Prostate gland (tissue), 2 donors: Measurements from ENCODE around the gene LPAR3.

ENCODE experiments used
- POLR2A ChIP-seq: fragments of 450-650 bp; IDR thresholded peaks from one replicate; pipeline ENCODE4 v1.6.1; 2016; ENCODE audit warnings: antibody characterized with exemption, mild to moderate bottlenecking
- POLR2AphosphoS5 ChIP-seq: sonication (generic); formaldehyde crosslinking; IDR thresholded peaks from one replicate; pipeline ENCODE4 v1.6.1; 2017; ENCODE audit warnings: antibody characterized with exemption
- TF ChIP-seq, protein P1 (sequence below), 4 experiments: fragments of 200-600 bp in 2 of 4; fragments of 450-650 bp in 2 of 4; sonication (generic) in 2 of 4; IDR thresholded peaks; 1 replicate in 3 of 4; 2 replicates in 1 of 4; pipeline ENCODE4 v1.5.1; 2016 to 2019; ENCODE audit warnings: antibody characterized with exemption in 4 of 4, mild to moderate bottlenecking in 2 of 4, moderate library complexity in 2 of 4

DNA sequence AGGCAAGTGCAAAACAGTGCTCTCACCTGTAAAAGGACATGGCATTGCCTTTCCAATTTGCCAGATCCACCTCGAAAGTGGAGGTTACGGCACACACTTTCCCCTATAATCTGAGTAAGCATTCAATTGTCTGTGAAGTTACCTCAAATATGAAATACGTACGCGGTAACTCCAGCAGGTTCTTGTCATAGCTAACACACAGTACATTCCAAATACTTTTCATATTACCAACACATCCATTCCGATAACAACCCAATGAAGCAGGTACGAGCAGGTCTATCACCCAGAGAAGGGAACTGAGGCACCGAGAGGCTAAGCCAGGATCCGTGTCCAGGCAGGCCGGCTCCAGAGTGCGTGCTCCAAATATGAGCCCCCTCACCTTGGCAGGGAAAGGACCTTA is 46.8 kb upstream of the LPAR3 start:
- TF ChIP-seq POLR2AphosphoS5 (no peak), POLR2A (no peak)
- TF ChIP-seq, protein P1, sequence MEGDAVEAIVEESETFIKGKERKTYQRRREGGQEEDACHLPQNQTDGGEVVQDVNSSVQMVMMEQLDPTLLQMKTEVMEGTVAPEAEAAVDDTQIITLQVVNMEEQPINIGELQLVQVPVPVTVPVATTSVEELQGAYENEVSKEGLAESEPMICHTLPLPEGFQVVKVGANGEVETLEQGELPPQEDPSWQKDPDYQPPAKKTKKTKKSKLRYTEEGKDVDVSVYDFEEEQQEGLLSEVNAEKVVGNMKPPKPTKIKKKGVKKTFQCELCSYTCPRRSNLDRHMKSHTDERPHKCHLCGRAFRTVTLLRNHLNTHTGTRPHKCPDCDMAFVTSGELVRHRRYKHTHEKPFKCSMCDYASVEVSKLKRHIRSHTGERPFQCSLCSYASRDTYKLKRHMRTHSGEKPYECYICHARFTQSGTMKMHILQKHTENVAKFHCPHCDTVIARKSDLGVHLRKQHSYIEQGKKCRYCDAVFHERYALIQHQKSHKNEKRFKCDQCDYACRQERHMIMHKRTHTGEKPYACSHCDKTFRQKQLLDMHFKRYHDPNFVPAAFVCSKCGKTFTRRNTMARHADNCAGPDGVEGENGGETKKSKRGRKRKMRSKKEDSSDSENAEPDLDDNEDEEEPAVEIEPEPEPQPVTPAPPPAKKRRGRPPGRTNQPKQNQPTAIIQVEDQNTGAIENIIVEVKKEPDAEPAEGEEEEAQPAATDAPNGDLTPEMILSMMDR (IDR thresholded peaks at IDR 0.05), result no peak
